GM21528 (cell line): Measurements from ENCODE around the gene STRBP.
"Not testable (repeated sequence)": the region's sequence is repeated elsewhere in the genome, so short reads cannot be mapped to it uniquely, and the experiment has no call there.

Experiments
- ATAC-seq: cut with Tn5 transposase; IDR thresholded peaks from one replicate; pipeline ENCODE4 v1.9.1; 2021; ENCODE audit warnings: mild to moderate bottlenecking, moderate library complexity; ENCODE audit not compliant: unreplicated experiment, low FRiP score

Gene STRBP

GRCh38 chr9:123251324-123251723, 17.1 kb downstream of the STRBP start:
- no peak for ATAC-seq

- no peak for ATAC-seq
Measured at GRCh38 chr9:123250504-123250903, 17.9 kb downstream of the STRBP start.

GRCh38 chr9:123249162-123249561, 19.2 kb downstream of the STRBP start:
- not testable (repeated sequence) for ATAC-seq

- ATAC-seq: no peak
Measured at GRCh38 chr9:123248630-123249029, 19.8 kb downstream of the STRBP start.

GRCh38 chr9:123246534-123246933, 21.9 kb downstream of the STRBP start:
- no peak for ATAC-seq

- no peak for ATAC-seq
Measured at GRCh38 chr9:123239726-123240125, 28.7 kb downstream of the STRBP start.

GRCh38 chr9:123238365-123238764, 30.0 kb downstream of the STRBP start:
- ATAC-seq: no peak

- ATAC-seq: no peak
Measured at GRCh38 chr9:123237220-123237619, 31.2 kb downstream of the STRBP start.

GRCh38 chr9:123235448-123235847, 32.9 kb downstream of the STRBP start:
- ATAC-seq: no peak

- ATAC-seq: peak; percentile 52
Measured at GRCh38 chr9:123234853-123235252, 33.5 kb downstream of the STRBP start.

- no peak for ATAC-seq
Measured at GRCh38 chr9:123232332-123232731, 36.1 kb downstream of the STRBP start.

GRCh38 chr9:123231421-123231820, 37.0 kb downstream of the STRBP start:
- ATAC-seq: no peak

GRCh38 chr9:123228967-123229366, 39.4 kb downstream of the STRBP start:
- ATAC-seq: no peak

- ATAC-seq: no peak
Measured at GRCh38 chr9:123225995-123226394, 42.4 kb downstream of the STRBP start.

GRCh38 chr9:123225374-123225813, 43.0 kb downstream of the STRBP start:
- peak; percentile 92 for ATAC-seq

- ATAC-seq: no peak
Measured at GRCh38 chr9:123220127-123220526, 48.3 kb downstream of the STRBP start.

- no peak for ATAC-seq
Measured at GRCh38 chr9:123218831-123219230, 49.6 kb downstream of the STRBP start.

GRCh38 chr9:123217128-123217654, 51.2 kb downstream of the STRBP start:
- no peak for ATAC-seq

GRCh38 chr9:123216251-123216797, 52.1 kb downstream of the STRBP start:
- ATAC-seq: no peak

- ATAC-seq: no peak
Measured at GRCh38 chr9:123211081-123211480, 57.3 kb downstream of the STRBP start.

- no peak for ATAC-seq
Measured at GRCh38 chr9:123208626-123209174, 59.7 kb downstream of the STRBP start.

- ATAC-seq: no peak
Measured at GRCh38 chr9:123206065-123206464, 62.3 kb downstream of the STRBP start.
